Heart right ventricle (tissue), 16 donors: ENCODE data around the gene MDM4. TPM values are rescaled to one million over a fixed set of nuclear protein-coding genes. Genes with fewer than 3 reads are reported as not detected.
A peak's percentile ranks its signal among the peaks of the same experiment; 100 is the strongest.

Experiments
- ATAC-seq, 8 donors: fragments of 200-7000 bp; cut with Tn5 transposase; one replicate each; pipeline ENCODE4 v1.9.1; 2020; ENCODE audit warnings: mild to moderate bottlenecking in 8 of 8, moderate library complexity in 8 of 8, moderate number of reproducible peaks in 1 of 8
- DNase-seq, 2 donors: peaks; one replicate each; pipeline ENCODE4 v3.0.0-alpha.2; 2020
- H3K27ac ChIP-seq, 10 donors: fragments of 200-600 bp; sonication (generic) in 2 of 10; one replicate each; pipeline versions ENCODE4 v1.5.0 to v1.8.0; 2020 to 2022; ENCODE audit warnings: mild to moderate bottlenecking in 3 of 10
- H3K27me3 ChIP-seq, 7 donors: fragments of 200-600 bp; one replicate each; pipeline ENCODE4 v1.8.0; 2021 to 2022; ENCODE audit warnings: mild to moderate bottlenecking in 2 of 7
- H3K36me3 ChIP-seq, 9 donors: fragments of 200-600 bp; sonication (generic) in 1 of 9; one replicate each; pipeline versions ENCODE4 v1.5.0 to v1.8.0; 2020 to 2022; ENCODE audit warnings: mild to moderate bottlenecking in 2 of 9
- H3K4me1 ChIP-seq, 9 donors: fragments of 200-600 bp; sonication (generic) in 1 of 9; one replicate each; pipeline versions ENCODE4 v1.5.0 to v1.8.0; 2020 to 2022; ENCODE audit warnings: mild to moderate bottlenecking in 4 of 9
- H3K4me3 ChIP-seq, 10 donors: fragments of 200-600 bp; sonication (generic) in 2 of 10; one replicate each; pipeline versions ENCODE4 v1.5.0 to v1.8.0; 2020 to 2022; ENCODE audit warnings: mild to moderate bottlenecking in 7 of 10, moderate library complexity in 2 of 10
- H3K9me3 ChIP-seq, 11 donors: fragments of 200-600 bp in 10 of 11; sonication (generic) in 2 of 11; one replicate each; pipeline versions ENCODE4 v1.5.0 to v1.8.0; 2013 to 2022; ENCODE audit warnings: mild to moderate bottlenecking in 2 of 11, control low read depth in 1 of 11, moderate library complexity in 1 of 11
- CTCF ChIP-seq, 9 donors: fragments of 200-600 bp; sonication (generic) in 2 of 9; IDR thresholded peaks; one replicate each; pipeline versions ENCODE4 v1.5.0 to v1.8.0; 2021 to 2022; ENCODE audit warnings: antibody characterized with exemption in 9 of 9, mild to moderate bottlenecking in 5 of 9, moderate library complexity in 1 of 9
- WGBS, 2 donors: extraction: QIAGEN DNeasy Blood & Tissue Kit; methylation state at CpG; one replicate each; pipeline ENCODE4 v1.1.7; 2013; ENCODE audit warnings: inconsistent platforms in 1 of 2; 5-methylcytosine and 5-hydroxymethylcytosine counted together
- intact Hi-C, 10 donors: fragments of 100-400 bp; cut with DNase I; formaldehyde crosslinking; loops; one replicate each; pipeline versions ENCODE4 v1.11.1 to v1.14.2; 2022
- polyA plus RNA-seq, 2 donors: library from polyadenylated mRNA; stranded (reverse); fragments of 200-250 nt; gene quantifications; one replicate each; pipeline ENCODE4 v1.2.3, GENCODE V29; 2013
- total RNA-seq, 10 donors: library from RNA; stranded (reverse); fragmentation: NEBNext Ultra II Directional in 3 of 10; extraction: Animal tissue kit (Norgen Biotek cat#: 25700) in 3 of 10; gene quantifications; one replicate each; pipeline versions ENCODE4 v1.2.1 to v1.2.4, GENCODE V29; 2021 to 2023
- donor health status: Arrhythmogenic right ventricular cardiomyopathy.
- donor health status: ischemic (EF 13 %, LVEDD 7.1; RV severe dilation, severe dysfunction).
- donor health status: healthy with polysubstance abuse.
- donor health status: DM: no; HTN: yes; CAD: no.
- donor health status: DM: no; HTN: no; CAD: no.
- donor health status: ischemic (EF 25% LVEDD 6.9; RV normal size, moderate dysfunction).
- donor health status: ischemic (EF 25% LVEDD 5.7; RV mildly dilated, moderate dysfunction).
- donor health status: healthy.
- donor health status: DM: yes; HTN: yes; CAD: no.
- donor health status: Ischemic cardiomyopathy.
- donor health status: ischemic (EF 35%, LVEDD 5.7; RV mildly dilated, moderate dysfunction).
- donor health status: nonischemic (EF 11% LVEDD 7.7; RV severe dilation, severe dysfunction).
- donor health status: DM: yes; HTN: yes; CAD: no.
- donor health status: PGD.
- donor health status: ischemic (EF 29% LVEDD 5.4; RV normal size, mild dysfunction).
- donor health status: nonischemic (EF 23%, LVEDD 6.1; RV moderate dilation, normal function).

The MDM4 gene
- total and polyA plus RNA-seq, 12 donors = 3.7 to 43.7 (median 38.7) TPM

GRCh38 chr1:204578867-204579664 is 62.9 kb downstream of the MDM4 start:
- H3K36me3 ChIP-seq = no peaks in the 10 kb centered on the region
- peak; percentile 11 to 79 (median 58) for ATAC-seq
- 51 to 63% methylated on average over 18 of the region's 18 CpGs for WGBS, 2 donors
- no peaks in the 10 kb centered on the region for H3K27me3 ChIP-seq
- intact Hi-C loops = loop anchor here in 1 of 10 donors (10.0 kb wide), 1 partner anchor 366 kb away; no protein-coding TSS in a partner anchor
- H3K27ac ChIP-seq = peak overlapping the region in 6 of 10 donors; percentile 3 to 69 (median 37)
- TF ChIP-seq CTCF (IDR thresholded peaks at IDR 0.05) = no peak
- H3K9me3 ChIP-seq = no peaks in the 10 kb centered on the region
- peaks cover 4 to 32% (median 18%) of the 10 kb centered on the region in 9 donors for H3K4me1 ChIP-seq
- H3K4me3 ChIP-seq = peak overlapping the region in 9 of 10 donors; percentile 4 to 53 (median 46)
- peak; percentile 24 to 28 for DNase-seq

GRCh38 chr1:204579681-204580080 is 63.5 kb downstream of the MDM4 start:
- Histone ChIP-seq H3K9me3 (no peaks in the 10 kb centered on the region), H3K27me3 (no peaks in the 10 kb centered on the region), H3K4me1 (peaks cover 0 to 26% (median 13%) of the 10 kb centered on the region in 9 donors), H3K36me3 (no peaks in the 10 kb centered on the region), H3K4me3 (peak overlapping the region in 7 of 10 donors; percentile 10 to 53 (median 47)), H3K27ac (peak overlapping the region in 5 of 10 donors; percentile 3 to 69 (median 30))
- intact Hi-C loops = loop anchor here in 1 of 10 donors (10.0 kb wide), 1 partner anchor 365 kb away; no protein-coding TSS in a partner anchor
- TF ChIP-seq CTCF (IDR thresholded peaks at IDR 0.05) = no peak
- no peak for ATAC-seq
- 78 to 80% methylated on average over 6 of the region's 6 CpGs for WGBS, 2 donors
- DNase-seq = no peak

GRCh38 chr1:204580862-204581261 is 64.7 kb downstream of the MDM4 start:
- Histone ChIP-seq H3K27ac (no peak overlapping the region), H3K36me3 (no peaks in the 10 kb centered on the region), H3K27me3 (no peaks in the 10 kb centered on the region), H3K4me3 (no peak overlapping the region), H3K4me1 (peaks cover 0 to 24% (median 9%) of the 10 kb centered on the region in 9 donors), H3K9me3 (no peaks in the 10 kb centered on the region)
- no peak for TF ChIP-seq CTCF (IDR thresholded peaks at IDR 0.05)
- no peak for DNase-seq
- ATAC-seq = no peak
- intact Hi-C loops = no loop called here
- 85 to 88% methylated on average over 2 of the region's 2 CpGs for WGBS, 2 donors

GRCh38 chr1:204581759-204582158 is 65.6 kb downstream of the MDM4 start:
- ATAC-seq (no peak), DNase-seq (no peak)
- TF ChIP-seq CTCF (IDR thresholded peaks at IDR 0.05) = no peak
- Histone ChIP-seq H3K27me3 (no peaks in the 10 kb centered on the region), H3K36me3 (no peaks in the 10 kb centered on the region), H3K4me1 (peaks cover 0 to 24% (median 9%) of the 10 kb centered on the region in 9 donors), H3K9me3 (no peaks in the 10 kb centered on the region), H3K27ac (no peak overlapping the region), H3K4me3 (no peak overlapping the region)
- WGBS, 2 donors = 88 to 92% methylated on average over 3 of the region's 3 CpGs
- intact Hi-C loops = no loop called here
